HEK293 (cell line): Measurements from ENCODE around the gene SARM1.
A peak's percentile ranks its signal among the peaks of the same experiment; 100 is the strongest.

Experiments used
- CTCF ChIA-PET: fragments of 350-600 bp; formaldehyde crosslinking; extraction: SDS; loops from one replicate; lab custom pipeline; 2021; ENCODE audit warnings: antibody characterized with exemption; lab: Yijun Ruan, JAX
- POLR2A ChIA-PET: fragments of 300-600 bp; formaldehyde crosslinking; extraction: SDS; loops from one replicate; lab custom pipeline; 2020; ENCODE audit warnings: antibody characterized with exemption, inconsistent platforms; lab: Yijun Ruan, JAX
- H3K27ac ChIP-seq: fragments of 200-500 bp; sonication (Bioruptor generic); 2 replicates; pipeline ENCODE4 v1.5.1; 2014; ENCODE audit warnings: low read depth, low read length, control low read depth, inconsistent platforms; ENCODE audit errors: extremely low read depth
- H3K36me3 ChIP-seq, 2 experiments: fragments of 200-500 bp in 1 of 2; sonication (Bioruptor generic) in 1 of 2; 1 replicate in 1 of 2; 2 replicates in 1 of 2; pipeline ENCODE4 v1.5.1; 2014 to 2017; ENCODE audit warnings: inconsistent platforms in 2 of 2, low read length in 2 of 2; ENCODE audit not compliant: control insufficient read depth in 2 of 2, insufficient read depth in 1 of 2
- H3K4me1 ChIP-seq: fragments of 200-500 bp; sonication (Bioruptor generic); 2 replicates; pipeline ENCODE4 v1.5.1; 2014; ENCODE audit warnings: mild to moderate bottlenecking, low read length, inconsistent platforms; ENCODE audit not compliant: control insufficient read depth, insufficient read depth
- H3K4me3 ChIP-seq: 2 replicates; pipeline ENCODE4 v1.5.1; 2011; ENCODE audit warnings: low read depth, mild to moderate bottlenecking, control low read depth, low read length, moderate library complexity
- H3K9me3 ChIP-seq: fragments of 200-500 bp; sonication (Bioruptor generic); 2 replicates; pipeline ENCODE4 v1.5.1; 2014; ENCODE audit warnings: low read depth, low read length, inconsistent platforms; ENCODE audit not compliant: control insufficient read depth, insufficient read depth
- EGR2 ChIP-seq: fragments of 450-650 bp; formaldehyde crosslinking; IDR thresholded peaks from 2 replicates; pipeline ENCODE4 v1.5.1; 2016; ENCODE audit warnings: low read depth, missing biosample characterization, missing genetic modification characterization
- RBAK ChIP-seq: fragments of 450-650 bp; formaldehyde crosslinking; IDR thresholded peaks from 2 replicates; pipeline ENCODE4 v1.5.1; 2016; ENCODE audit warnings: missing biosample characterization, missing genetic modification characterization
- SALL2 ChIP-seq: fragments of 450-650 bp; formaldehyde crosslinking; IDR thresholded peaks from 2 replicates; pipeline ENCODE4 v1.5.0; 2017; ENCODE audit warnings: missing biosample characterization, mild to moderate bottlenecking, missing genetic modification characterization, borderline replicate concordance
- SCRT2 ChIP-seq: fragments of 450-650 bp; formaldehyde crosslinking; IDR thresholded peaks from 2 replicates; pipeline ENCODE4 v1.5.1; 2016; ENCODE audit warnings: missing biosample characterization, missing genetic modification characterization
- SETDB1 ChIP-seq: IDR thresholded peaks from one replicate; pipeline ENCODE4 v1.6.1; 2017; ENCODE audit warnings: mild to moderate bottlenecking, low read length, moderate library complexity, mixed read lengths; ENCODE audit not compliant: insufficient read length
- SP3 ChIP-seq: fragments of 450-650 bp; formaldehyde crosslinking; IDR thresholded peaks from 2 replicates; pipeline ENCODE4 v1.5.1; 2016; ENCODE audit warnings: missing biosample characterization, missing genetic modification characterization
- ZBTB21 ChIP-seq: fragments of 450-650 bp; formaldehyde crosslinking; IDR thresholded peaks from 2 replicates; pipeline ENCODE4 v1.5.1; 2017; ENCODE audit warnings: missing biosample characterization, missing genetic modification characterization
- ZEB2 ChIP-seq: fragments of 450-650 bp; formaldehyde crosslinking; IDR thresholded peaks from 2 replicates; pipeline ENCODE4 v1.5.1; 2016; ENCODE audit warnings: missing biosample characterization, missing genetic modification characterization
- ZNF114 ChIP-seq: fragments of 450-650 bp; formaldehyde crosslinking; IDR thresholded peaks from 2 replicates; pipeline ENCODE4 v1.5.0; 2017; ENCODE audit warnings: missing biosample characterization, missing genetic modification characterization
- ZNF214 ChIP-seq: fragments of 450-650 bp; formaldehyde crosslinking; IDR thresholded peaks from 2 replicates; pipeline ENCODE4 v1.5.1; 2017; ENCODE audit warnings: missing biosample characterization, mild to moderate bottlenecking, missing genetic modification characterization, borderline replicate concordance
- ZNF24 ChIP-seq: fragments of 450-650 bp; formaldehyde crosslinking; IDR thresholded peaks from 2 replicates; pipeline ENCODE4 v1.5.1; 2016; ENCODE audit warnings: missing biosample characterization, missing genetic modification characterization
- ZNF274 ChIP-seq, 2 experiments: fragments of 200-500 bp in 1 of 2; fragments of 450-650 bp in 1 of 2; sonication (Bioruptor generic) in 1 of 2; formaldehyde crosslinking in 1 of 2; IDR thresholded peaks; 2 replicates each; pipeline versions ENCODE4 v1.5.1 to v1.6.1; 2014 to 2016; ENCODE audit warnings: borderline replicate concordance in 1 of 2, inconsistent platforms in 1 of 2, low read length in 1 of 2, missing biosample characterization in 1 of 2, missing genetic modification characterization in 1 of 2
- ZNF335 ChIP-seq: fragments of 450-650 bp; formaldehyde crosslinking; conservative IDR thresholded peaks from 2 replicates; pipeline ENCODE4 v1.5.1; 2016; ENCODE audit warnings: missing biosample characterization, missing genetic modification characterization
- ZNF341 ChIP-seq: fragments of 450-650 bp; formaldehyde crosslinking; IDR thresholded peaks from 2 replicates; pipeline ENCODE4; 2016; ENCODE audit warnings: low read depth, missing biosample characterization, missing genetic modification characterization
- ZNF510 ChIP-seq: fragments of 450-650 bp; formaldehyde crosslinking; IDR thresholded peaks from 2 replicates; pipeline ENCODE4 v1.5.1; 2018; ENCODE audit warnings: mild to moderate bottlenecking, missing genetic modification characterization, missing biosample characterization; ENCODE audit not compliant: insufficient replicate concordance
- ZNF514 ChIP-seq: fragments of 450-650 bp; formaldehyde crosslinking; IDR thresholded peaks from 2 replicates; pipeline ENCODE4 v1.5.1; 2016; ENCODE audit warnings: missing biosample characterization, missing genetic modification characterization
- ZNF677 ChIP-seq: fragments of 450-650 bp; IDR thresholded peaks from 2 replicates; pipeline ENCODE4 v1.5.0; 2018; ENCODE audit warnings: missing biosample characterization, mild to moderate bottlenecking, missing genetic modification characterization, moderate library complexity
- ZNF707 ChIP-seq: fragments of 450-650 bp; formaldehyde crosslinking; IDR thresholded peaks from 2 replicates; pipeline ENCODE4 v1.5.1; 2016; ENCODE audit warnings: missing biosample characterization, missing genetic modification characterization
- ZNF776 ChIP-seq: fragments of 450-650 bp; formaldehyde crosslinking; IDR thresholded peaks from 2 replicates; pipeline ENCODE4 v1.5.0; 2017; ENCODE audit warnings: missing biosample characterization, missing genetic modification characterization, borderline replicate concordance
- ZNF830 ChIP-seq: fragments of 450-650 bp; IDR thresholded peaks from 2 replicates; pipeline ENCODE4 v1.5.0; 2018; ENCODE audit warnings: missing biosample characterization, missing genetic modification characterization, low read depth, mild to moderate bottlenecking, moderate library complexity
- ZNF843 ChIP-seq: fragments of 450-650 bp; formaldehyde crosslinking; IDR thresholded peaks from 2 replicates; pipeline ENCODE4 v1.5.1; 2016; ENCODE audit warnings: missing biosample characterization, missing genetic modification characterization
- TF ChIP-seq, protein P1 (sequence below): fragments of 450-650 bp; formaldehyde crosslinking; IDR thresholded peaks from 2 replicates; pipeline ENCODE4 v1.5.1; 2016; ENCODE audit warnings: missing biosample characterization, missing genetic modification characterization
- TF ChIP-seq, protein P2 (sequence below): fragments of 450-650 bp; formaldehyde crosslinking; IDR thresholded peaks from 2 replicates; pipeline ENCODE4 v1.5.1; 2017; ENCODE audit warnings: missing biosample characterization, missing genetic modification characterization

The SARM1 gene

GRCh38 chr17:28385406-28385805, 13.9 kb downstream of the SARM1 start:
- Histone ChIP-seq H3K9me3 (no peaks in the 10 kb centered on the region), H3K4me3 (no peak overlapping the region), H3K27ac (no peak overlapping the region), H3K4me1 (no peaks in the 10 kb centered on the region), H3K36me3 (peaks cover 35 to 61% of the 10 kb centered on the region in 2 experiments)
- CTCF ChIA-PET = interaction anchor here (0.6 to 2.2 kb wide), 2 partner anchors 32 to 35 kb away, joined by 3 to 11 read pairs; no protein-coding TSS in a partner anchor
- POLR2A ChIA-PET = no interaction called here
- TF ChIP-seq ZNF830 (tag by site-specific recombination) = no peak
- 0 out of 2 replicates have a peak, but pooled peaks have one; percentile 8 for TF ChIP-seq EGR2 (tag by site-specific recombination)
- TF ChIP-seq SP3 = no peak
- TF ChIP-seq ZNF677 (tag by site-specific recombination) = no peak
- TF ChIP-seq ZNF341 (tag by site-specific recombination) = 0 out of 2 replicates have a peak, but pooled peaks have one; percentile 17
- TF ChIP-seq ZNF114 (tag by site-specific recombination) = no peak

DNA sequence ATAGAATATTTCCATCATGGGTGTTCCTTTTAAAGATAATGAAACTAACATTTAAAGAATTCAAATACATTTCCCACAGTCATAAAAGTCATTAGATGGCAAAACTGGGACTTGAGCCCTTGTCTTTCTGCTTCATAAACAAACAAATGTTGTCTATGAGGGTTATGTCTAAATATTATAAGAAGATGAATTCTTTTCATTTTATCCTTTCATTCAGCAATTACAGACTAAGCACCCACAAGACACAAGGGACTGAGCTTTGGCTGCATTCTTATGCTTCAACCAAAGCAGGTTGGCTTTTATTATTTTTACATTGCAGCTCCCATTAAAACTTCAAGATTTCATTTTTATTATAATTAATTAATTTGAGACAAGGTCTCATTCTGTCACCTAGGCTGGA, 14.9 kb downstream of the SARM1 start:
- ChIA-PET CTCF (interaction anchor here (2.2 kb wide), 1 partner anchor 31 kb away, joined by 11 read pairs; no protein-coding TSS in a partner anchor), POLR2A (interaction anchor here (1.3 kb wide), 1 partner anchor 29 kb away, joined by 3 read pairs; the partner anchor contains the start of gene POLDIP2)
- Histone ChIP-seq H3K4me1 (no peaks in the 10 kb centered on the region), H3K9me3 (no peaks in the 10 kb centered on the region), H3K36me3 (peaks cover 40 to 67% of the 10 kb centered on the region in 2 experiments), H3K27ac (no peak overlapping the region), H3K4me3 (no peak overlapping the region)
- TF ChIP-seq, protein P1, sequence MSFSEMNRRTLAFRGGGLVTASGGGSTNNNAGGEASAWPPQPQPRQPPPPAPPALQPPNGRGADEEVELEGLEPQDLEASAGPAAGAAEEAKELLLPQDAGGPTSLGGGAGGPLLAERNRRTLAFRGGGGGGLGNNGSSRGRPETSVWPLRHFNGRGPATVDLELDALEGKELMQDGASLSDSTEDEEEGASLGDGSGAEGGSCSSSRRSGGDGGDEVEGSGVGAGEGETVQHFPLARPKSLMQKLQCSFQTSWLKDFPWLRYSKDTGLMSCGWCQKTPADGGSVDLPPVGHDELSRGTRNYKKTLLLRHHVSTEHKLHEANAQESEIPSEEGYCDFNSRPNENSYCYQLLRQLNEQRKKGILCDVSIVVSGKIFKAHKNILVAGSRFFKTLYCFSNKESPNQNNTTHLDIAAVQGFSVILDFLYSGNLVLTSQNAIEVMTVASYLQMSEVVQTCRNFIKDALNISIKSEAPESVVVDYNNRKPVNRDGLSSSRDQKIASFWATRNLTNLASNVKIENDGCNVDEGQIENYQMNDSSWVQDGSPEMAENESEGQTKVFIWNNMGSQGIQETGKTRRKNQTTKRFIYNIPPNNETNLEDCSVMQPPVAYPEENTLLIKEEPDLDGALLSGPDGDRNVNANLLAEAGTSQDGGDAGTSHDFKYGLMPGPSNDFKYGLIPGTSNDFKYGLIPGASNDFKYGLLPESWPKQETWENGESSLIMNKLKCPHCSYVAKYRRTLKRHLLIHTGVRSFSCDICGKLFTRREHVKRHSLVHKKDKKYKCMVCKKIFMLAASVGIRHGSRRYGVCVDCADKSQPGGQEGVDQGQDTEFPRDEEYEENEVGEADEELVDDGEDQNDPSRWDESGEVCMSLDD (tag by site-specific recombination) = no peak
- TF ChIP-seq ZNF274 (IDR thresholded peaks at IDR 0.05; ENCODE audit: low read length) = no peak
- TF ChIP-seq ZNF274 (tag by site-specific recombination; IDR thresholded peaks at IDR 0.05; ENCODE audit: borderline replicate concordance) = no peak
- no peak for TF ChIP-seq ZNF707
- TF ChIP-seq ZNF843 (tag by site-specific recombination) = no peak
- TF ChIP-seq, protein P2, sequence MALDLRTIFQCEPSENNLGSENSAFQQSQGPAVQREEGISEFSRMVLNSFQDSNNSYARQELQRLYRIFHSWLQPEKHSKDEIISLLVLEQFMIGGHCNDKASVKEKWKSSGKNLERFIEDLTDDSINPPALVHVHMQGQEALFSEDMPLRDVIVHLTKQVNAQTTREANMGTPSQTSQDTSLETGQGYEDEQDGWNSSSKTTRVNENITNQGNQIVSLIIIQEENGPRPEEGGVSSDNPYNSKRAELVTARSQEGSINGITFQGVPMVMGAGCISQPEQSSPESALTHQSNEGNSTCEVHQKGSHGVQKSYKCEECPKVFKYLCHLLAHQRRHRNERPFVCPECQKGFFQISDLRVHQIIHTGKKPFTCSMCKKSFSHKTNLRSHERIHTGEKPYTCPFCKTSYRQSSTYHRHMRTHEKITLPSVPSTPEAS (tag by site-specific recombination) = no peak
- no peak for TF ChIP-seq SETDB1
- TF ChIP-seq ZNF214 (tag by site-specific recombination) = no peak
- TF ChIP-seq RBAK (tag by site-specific recombination) = no peak

DNA sequence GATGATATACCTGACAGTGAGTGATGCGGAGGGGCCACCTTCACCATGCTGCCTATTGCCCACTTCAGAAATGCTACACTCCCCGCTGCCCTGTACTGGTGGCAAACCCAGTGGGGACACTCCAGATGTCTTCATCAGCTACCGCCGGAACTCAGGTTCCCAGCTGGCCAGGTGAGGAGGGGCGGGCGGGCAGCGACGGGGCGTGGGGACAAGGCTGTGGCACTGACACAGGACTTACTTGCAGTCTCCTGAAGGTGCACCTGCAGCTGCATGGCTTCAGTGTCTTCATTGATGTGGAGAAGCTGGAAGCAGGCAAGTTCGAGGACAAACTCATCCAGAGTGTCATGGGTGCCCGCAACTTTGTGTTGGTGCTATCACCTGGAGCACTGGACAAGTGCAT, 16.6 kb downstream of the SARM1 start:
- H3K4me3 ChIP-seq = no peak overlapping the region
- no peaks in the 10 kb centered on the region for H3K9me3 ChIP-seq
- TF ChIP-seq SALL2 (tag by site-specific recombination) = no peak
- no peak for TF ChIP-seq ZBTB21
- TF ChIP-seq ZEB2 (tag by site-specific recombination) = no peak
- TF ChIP-seq ZNF776 (tag by site-specific recombination) = no peak
- TF ChIP-seq SCRT2 (tag by site-specific recombination) = no peak
- TF ChIP-seq ZNF335 (tag by site-specific recombination) = no peak
- TF ChIP-seq ZNF514 (tag by site-specific recombination) = no peak
- no peak for TF ChIP-seq ZNF24
- TF ChIP-seq ZNF510 (tag by site-specific recombination) = no peak
- TF ChIP-seq, all 188 proteins: peak for 0
- ChIA-PET CTCF (interaction anchor here (0.7 kb wide), 1 partner anchor 736 kb away, joined by 3 read pairs; no protein-coding TSS in a partner anchor), POLR2A (interaction anchor here (0.7 kb wide), 1 partner anchor 20 kb away, joined by 5 read pairs; no protein-coding TSS in a partner anchor)
- Histone ChIP-seq H3K36me3 (peaks cover 55 to 68% of the 10 kb centered on the region in 2 experiments), H3K4me1 (no peaks in the 10 kb centered on the region), H3K27ac (no peak overlapping the region)
